ENCODE results near the gene PRIMA1. TPM values are rescaled to one million over a fixed set of nuclear protein-coding genes. Genes with fewer than 3 reads are reported as not detected.

Gene PRIMA1
- total and polyA plus RNA-seq, 2 donors from 2014 or later, result 1.0 to 1.7 TPM

DNA sequence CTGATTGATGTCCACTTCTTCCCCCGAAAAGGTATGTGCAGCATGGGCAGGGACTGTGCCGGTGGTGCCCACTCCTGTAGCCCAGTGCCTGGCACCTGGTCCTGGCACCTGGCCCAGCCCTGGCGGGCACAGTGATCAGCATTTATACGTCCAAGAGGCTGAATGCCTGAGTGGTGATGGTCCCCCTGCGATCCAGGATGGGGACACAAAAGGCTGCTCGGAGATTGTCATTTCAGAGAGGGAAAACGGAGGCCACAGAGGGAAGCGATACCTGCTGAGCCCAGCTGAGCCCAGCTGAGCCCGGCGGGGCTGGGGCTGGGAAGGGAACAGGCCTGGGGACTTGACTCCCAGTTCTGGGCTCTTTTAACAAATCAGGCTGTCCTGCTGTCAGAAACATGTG is 55.8 kb downstream of the PRIMA1 start:
- H3K4me3 ChIP-seq (ENCODE audit: low read length in 3 of 3), result no peak overlapping the region
- H3K4me1 ChIP-seq (ENCODE audit: control insufficient read depth in 2 of 3, insufficient read depth in 2 of 3, low read depth in 1 of 3, low read length in 3 of 3), result no peaks in the 10 kb centered on the region
- intact Hi-C loops (cut with DNase I), result no loop called here
- H3K27ac ChIP-seq (ENCODE audit: low read depth in 2 of 2, low read length in 2 of 2), result no peak overlapping the region
- TF ChIP-seq, protein P1, sequence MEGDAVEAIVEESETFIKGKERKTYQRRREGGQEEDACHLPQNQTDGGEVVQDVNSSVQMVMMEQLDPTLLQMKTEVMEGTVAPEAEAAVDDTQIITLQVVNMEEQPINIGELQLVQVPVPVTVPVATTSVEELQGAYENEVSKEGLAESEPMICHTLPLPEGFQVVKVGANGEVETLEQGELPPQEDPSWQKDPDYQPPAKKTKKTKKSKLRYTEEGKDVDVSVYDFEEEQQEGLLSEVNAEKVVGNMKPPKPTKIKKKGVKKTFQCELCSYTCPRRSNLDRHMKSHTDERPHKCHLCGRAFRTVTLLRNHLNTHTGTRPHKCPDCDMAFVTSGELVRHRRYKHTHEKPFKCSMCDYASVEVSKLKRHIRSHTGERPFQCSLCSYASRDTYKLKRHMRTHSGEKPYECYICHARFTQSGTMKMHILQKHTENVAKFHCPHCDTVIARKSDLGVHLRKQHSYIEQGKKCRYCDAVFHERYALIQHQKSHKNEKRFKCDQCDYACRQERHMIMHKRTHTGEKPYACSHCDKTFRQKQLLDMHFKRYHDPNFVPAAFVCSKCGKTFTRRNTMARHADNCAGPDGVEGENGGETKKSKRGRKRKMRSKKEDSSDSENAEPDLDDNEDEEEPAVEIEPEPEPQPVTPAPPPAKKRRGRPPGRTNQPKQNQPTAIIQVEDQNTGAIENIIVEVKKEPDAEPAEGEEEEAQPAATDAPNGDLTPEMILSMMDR (IDR thresholded peaks at IDR 0.05; ENCODE audit: borderline replicate concordance, extremely low read depth, insufficient read depth), result no peak
- no peak overlapping the region for H3K9ac ChIP-seq (ENCODE audit: low read length in 3 of 3)
- no peaks in the 10 kb centered on the region for H3K36me3 ChIP-seq (ENCODE audit: control insufficient read depth in 2 of 3, insufficient read depth in 3 of 3, low read length in 3 of 3)
- H3K9me3 ChIP-seq (ENCODE audit: control insufficient read depth in 2 of 3, insufficient read depth in 1 of 3, low read length in 3 of 3), result no peaks in the 10 kb centered on the region
- no peak for DNase-seq
- no peak for FAIRE-seq
- no peaks in the 10 kb centered on the region for H3K27me3 ChIP-seq (ENCODE audit: control insufficient read depth, insufficient read depth, low read length)

DNA sequence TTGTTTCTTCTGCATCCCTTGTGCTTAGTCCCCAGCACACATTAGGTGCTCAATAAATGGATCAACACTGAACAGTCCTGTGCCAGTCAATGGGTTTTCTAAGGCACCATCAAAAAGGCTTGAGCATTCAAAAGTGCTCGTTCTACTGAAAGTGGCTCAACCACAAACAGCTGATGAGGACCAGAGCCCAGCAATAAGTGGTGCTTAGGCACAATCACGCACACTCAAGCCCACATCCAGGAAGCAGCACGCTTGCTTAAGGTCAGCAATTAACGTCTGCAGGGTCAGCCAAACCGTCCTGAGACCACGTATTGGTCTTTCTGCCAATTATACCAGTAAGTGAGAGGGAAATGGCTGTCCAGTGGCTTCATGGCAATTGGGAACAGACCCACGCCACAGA is 56.5 kb downstream of the PRIMA1 start:
- no peak for FAIRE-seq
- intact Hi-C loops (cut with DNase I), result no loop called here
- Histone ChIP-seq H3K4me1 (ENCODE audit: control insufficient read depth in 2 of 3, insufficient read depth in 2 of 3, low read depth in 1 of 3, low read length in 3 of 3) (no peaks in the 10 kb centered on the region), H3K4me3 (ENCODE audit: low read length in 3 of 3) (no peak overlapping the region), H3K27ac (ENCODE audit: low read depth in 2 of 2, low read length in 2 of 2) (no peak overlapping the region), H3K27me3 (ENCODE audit: control insufficient read depth, insufficient read depth, low read length) (no peaks in the 10 kb centered on the region), H3K9me3 (ENCODE audit: control insufficient read depth in 2 of 3, insufficient read depth in 1 of 3, low read length in 3 of 3) (no peaks in the 10 kb centered on the region), H3K9ac (ENCODE audit: low read length in 3 of 3) (no peak overlapping the region), H3K36me3 (ENCODE audit: control insufficient read depth in 2 of 3, insufficient read depth in 3 of 3, low read length in 3 of 3) (no peaks in the 10 kb centered on the region)
- DNase-seq, result no peak
- TF ChIP-seq, protein P1 (IDR thresholded peaks at IDR 0.05; ENCODE audit: borderline replicate concordance, extremely low read depth, insufficient read depth), result no peak

DNA sequence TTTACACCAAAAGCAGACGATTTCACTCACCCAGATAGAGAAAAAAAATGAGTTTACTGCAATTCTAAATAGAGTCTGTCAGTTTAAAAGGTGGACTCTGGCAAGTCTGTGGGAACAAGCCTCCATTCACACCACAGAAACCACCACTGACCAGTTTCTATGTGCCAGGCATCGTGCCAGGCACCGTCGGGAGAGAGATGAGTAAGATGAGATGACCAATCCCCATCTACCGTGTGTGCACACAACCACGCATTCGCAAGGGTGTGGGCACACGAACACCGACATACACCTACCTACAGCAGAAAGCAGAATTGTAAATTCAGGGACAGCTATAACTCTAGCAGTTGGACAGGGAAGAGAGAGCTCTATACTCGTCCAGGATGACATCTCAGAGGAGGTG is 58.3 kb downstream of the PRIMA1 start:
- TF ChIP-seq, protein P1 (IDR thresholded peaks at IDR 0.05; ENCODE audit: borderline replicate concordance, extremely low read depth, insufficient read depth), result no peak
- H3K4me3 ChIP-seq (ENCODE audit: low read length in 3 of 3), result no peak overlapping the region
- intact Hi-C loops (cut with DNase I), result no loop called here
- no peaks in the 10 kb centered on the region for H3K27me3 ChIP-seq (ENCODE audit: control insufficient read depth, insufficient read depth, low read length)
- no peak overlapping the region for H3K9ac ChIP-seq (ENCODE audit: low read length in 3 of 3)
- FAIRE-seq (no peak), DNase-seq (no peak)
- H3K27ac ChIP-seq (ENCODE audit: low read depth in 2 of 2, low read length in 2 of 2), result no peak overlapping the region
- no peaks in the 10 kb centered on the region for H3K4me1 ChIP-seq (ENCODE audit: control insufficient read depth in 2 of 3, insufficient read depth in 2 of 3, low read depth in 1 of 3, low read length in 3 of 3)
- H3K9me3 ChIP-seq (ENCODE audit: control insufficient read depth in 2 of 3, insufficient read depth in 1 of 3, low read length in 3 of 3), result no peaks in the 10 kb centered on the region
- H3K36me3 ChIP-seq (ENCODE audit: control insufficient read depth in 2 of 3, insufficient read depth in 3 of 3, low read length in 3 of 3), result no peaks in the 10 kb centered on the region

DNA sequence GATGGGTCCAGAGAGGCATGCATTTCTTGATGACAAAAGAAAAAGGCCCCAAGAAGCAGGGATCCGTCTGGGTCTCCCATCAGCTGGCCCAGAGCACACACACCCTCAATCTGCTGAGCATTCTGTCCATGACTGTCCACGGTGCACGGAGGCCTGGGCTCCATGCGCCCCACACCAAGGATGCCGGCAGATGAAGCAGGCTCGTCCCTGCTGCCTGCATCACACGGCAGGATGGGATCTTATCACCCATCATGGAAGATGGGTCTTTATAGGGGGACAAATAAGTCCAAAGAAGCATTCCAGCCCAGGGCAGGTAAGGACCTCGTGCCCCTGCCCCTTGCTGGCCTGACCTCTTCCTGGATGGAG is 59.7 kb downstream of the PRIMA1 start:
- Histone ChIP-seq H3K4me3 (ENCODE audit: low read length in 3 of 3) (no peak overlapping the region), H3K27me3 (ENCODE audit: control insufficient read depth, insufficient read depth, low read length) (no peaks in the 10 kb centered on the region), H3K9me3 (ENCODE audit: control insufficient read depth in 2 of 3, insufficient read depth in 1 of 3, low read length in 3 of 3) (no peaks in the 10 kb centered on the region), H3K4me1 (ENCODE audit: control insufficient read depth in 2 of 3, insufficient read depth in 2 of 3, low read depth in 1 of 3, low read length in 3 of 3) (no peaks in the 10 kb centered on the region), H3K27ac (ENCODE audit: low read depth in 2 of 2, low read length in 2 of 2) (no peak overlapping the region), H3K36me3 (ENCODE audit: control insufficient read depth in 2 of 3, insufficient read depth in 3 of 3, low read length in 3 of 3) (no peaks in the 10 kb centered on the region), H3K9ac (ENCODE audit: low read length in 3 of 3) (no peak overlapping the region)
- no peak for FAIRE-seq
- TF ChIP-seq, protein P1 (IDR thresholded peaks at IDR 0.05; ENCODE audit: borderline replicate concordance, extremely low read depth, insufficient read depth), result no peak
- DNase-seq, result no peak
- intact Hi-C loops (cut with DNase I), result no loop called here
